GM21723 (cell line): Measurements from ENCODE around the gene SPDYE6.
A peak's percentile ranks its signal among the peaks of the same experiment; 100 is the strongest.
"Not testable (repeated sequence)": the region's sequence is repeated elsewhere in the genome, so short reads cannot be mapped to it uniquely, and the experiment has no call there.

ENCODE experiments used
- ATAC-seq: cut with Tn5 transposase; IDR thresholded peaks from one replicate; pipeline ENCODE4 v1.9.1; 2021; ENCODE audit warnings: mild to moderate bottlenecking, moderate library complexity; ENCODE audit not compliant: unreplicated experiment

The SPDYE6 gene

GRCh38 chr7:102364394-102364886, 8.2 kb upstream of the SPDYE6 start:
- ATAC-seq = not testable (repeated sequence)

- ATAC-seq = peak; percentile 100
These were observed 7.5 kb upstream of the SPDYE6 start for GRCh38 chr7:102363549-102364393.

- not testable (repeated sequence) for ATAC-seq
These were observed 9.3 kb downstream of the SPDYE6 start for GRCh38 chr7:102346983-102347382.

GRCh38 chr7:102340599-102341368, 15.5 kb downstream of the SPDYE6 start:
- ATAC-seq = not testable (repeated sequence)

- ATAC-seq = not testable (repeated sequence)
These were observed 18.8 kb downstream of the SPDYE6 start for GRCh38 chr7:102337420-102337819.

- ATAC-seq = peak; percentile 54
These were observed 19.2 kb downstream of the SPDYE6 start for GRCh38 chr7:102337002-102337401.

GRCh38 chr7:102335574-102335973, 20.7 kb downstream of the SPDYE6 start:
- not testable (repeated sequence) for ATAC-seq

GRCh38 chr7:102330666-102331460, 25.4 kb downstream of the SPDYE6 start:
- not testable (repeated sequence) for ATAC-seq

GRCh38 chr7:102329366-102329765, 26.9 kb downstream of the SPDYE6 start:
- not testable (repeated sequence) for ATAC-seq

GRCh38 chr7:102328863-102329262, 27.4 kb downstream of the SPDYE6 start:
- not testable (repeated sequence) for ATAC-seq

GRCh38 chr7:102327183-102327582, 29.1 kb downstream of the SPDYE6 start:
- ATAC-seq = not testable (repeated sequence)

- ATAC-seq = no peak
These were observed 29.9 kb downstream of the SPDYE6 start for GRCh38 chr7:102326157-102326889.

- not testable (repeated sequence) for ATAC-seq
These were observed 31.1 kb downstream of the SPDYE6 start for GRCh38 chr7:102325106-102325505.

GRCh38 chr7:102323914-102324195, 32.4 kb downstream of the SPDYE6 start:
- ATAC-seq = no peak

GRCh38 chr7:102322202-102322715, 34.0 kb downstream of the SPDYE6 start:
- no peak for ATAC-seq

GRCh38 chr7:102321351-102322201, 34.7 kb downstream of the SPDYE6 start:
- no peak for ATAC-seq

GRCh38 chr7:102320601-102321350, 35.5 kb downstream of the SPDYE6 start:
- ATAC-seq = no peak

GRCh38 chr7:102320181-102320580, 36.1 kb downstream of the SPDYE6 start:
- ATAC-seq = no peak

- no peak for ATAC-seq
These were observed 36.6 kb downstream of the SPDYE6 start for GRCh38 chr7:102319671-102320070.
